BE2C (cell line): ENCODE data around the gene GRID1.
A peak's percentile ranks its signal among the peaks of the same experiment; 100 is the strongest.

ENCODE experiments used
- DNase-seq: peaks from one replicate; pipeline ENCODE4 v3.0.0-alpha.2; 2020
- H3K27me3 ChIP-seq: fragments of 250-450 bp; sonication (Bioruptor Pico); 2 replicates; pipeline ENCODE4 v1.5.1; 2020; ENCODE audit warnings: mild to moderate bottlenecking
- H3K36me3 ChIP-seq: fragments of 250-450 bp; sonication (Bioruptor Pico); 2 replicates; pipeline ENCODE4 v1.5.1; 2020; ENCODE audit warnings: mild to moderate bottlenecking
- H3K4me1 ChIP-seq: fragments of 250-450 bp; sonication (Bioruptor Pico); 2 replicates; pipeline ENCODE4 v1.5.1; 2020
- H3K4me3 ChIP-seq: 2 replicates; pipeline ENCODE4 v1.5.1; 2011; ENCODE audit warnings: low read depth, low read length
- H3K9me3 ChIP-seq: fragments of 250-450 bp; sonication (Bioruptor Pico); 2 replicates; pipeline ENCODE4 v1.5.1; 2020
- CTCF ChIP-seq: IDR thresholded peaks from 2 replicates; pipeline ENCODE4 v1.5.1; 2012; ENCODE audit warnings: mild to moderate bottlenecking, low read depth, low read length

Gene GRID1

DNA sequence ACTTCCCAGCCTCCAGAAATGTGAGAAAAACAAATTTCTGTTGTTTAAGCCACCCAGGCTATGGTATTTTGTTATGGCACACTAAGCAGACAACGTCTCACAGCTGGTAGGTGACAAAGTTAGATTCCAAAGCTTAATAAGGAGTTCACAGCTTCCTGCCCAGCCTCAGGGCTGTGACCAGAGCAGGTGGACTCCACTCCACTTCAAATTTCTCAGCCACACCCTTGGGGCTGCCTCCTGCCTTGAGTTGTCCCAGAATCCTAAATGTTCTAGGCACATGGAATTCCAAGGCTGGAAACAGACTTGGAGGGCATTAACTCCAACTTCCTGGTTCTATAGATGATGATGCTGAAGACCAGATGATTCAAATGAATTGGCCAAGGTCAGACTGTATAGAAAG lies 310.7 kb downstream of the GRID1 start:
- H3K9me3 ChIP-seq: no peaks in the 10 kb centered on the region
- no peak overlapping the region for H3K4me3 ChIP-seq
- DNase-seq: no peak
- no peaks in the 10 kb centered on the region for H3K36me3 ChIP-seq
- no peaks in the 10 kb centered on the region for H3K27me3 ChIP-seq
- H3K4me1 ChIP-seq: no peaks in the 10 kb centered on the region
- TF ChIP-seq CTCF: no peak

- H3K36me3 ChIP-seq: peaks cover 5% of the 10 kb centered on the region; the same call in 1 of the 2 replicates
- TF ChIP-seq CTCF: no peak
- no peak for DNase-seq
- no peaks in the 10 kb centered on the region for H3K27me3 ChIP-seq
- H3K4me1 ChIP-seq: peaks cover 9% of the 10 kb centered on the region
- H3K4me3 ChIP-seq: no peak overlapping the region
- no peaks in the 10 kb centered on the region for H3K9me3 ChIP-seq
Measured at GRCh38 chr10:86053675-86054074, 312.9 kb downstream of the GRID1 start.

- Histone ChIP-seq H3K36me3 (peaks cover 5% of the 10 kb centered on the region; the same call in 1 of the 2 replicates), H3K27me3 (no peaks in the 10 kb centered on the region), H3K4me1 (peaks cover 12% of the 10 kb centered on the region), H3K9me3 (no peaks in the 10 kb centered on the region), H3K4me3 (no peak overlapping the region)
- no peak for TF ChIP-seq CTCF
- no peak for DNase-seq
Measured at GRCh38 chr10:86051586-86051985, 315.0 kb downstream of the GRID1 start.

GRCh38 chr10:86049442-86049841 lies 317.2 kb downstream of the GRID1 start:
- Histone ChIP-seq H3K27me3 (no peaks in the 10 kb centered on the region), H3K9me3 (no peaks in the 10 kb centered on the region), H3K4me3 (no peak overlapping the region), H3K4me1 (peaks cover 12% of the 10 kb centered on the region), H3K36me3 (peaks cover 5% of the 10 kb centered on the region; the same call in 1 of the 2 replicates)
- peak; percentile 35 for DNase-seq
- TF ChIP-seq CTCF: no peak

- TF ChIP-seq CTCF: no peak
- H3K4me3 ChIP-seq: no peak overlapping the region
- DNase-seq: no peak
- peaks cover 5% of the 10 kb centered on the region; the same call in 1 of the 2 replicates for H3K36me3 ChIP-seq
- no peaks in the 10 kb centered on the region for H3K9me3 ChIP-seq
- H3K4me1 ChIP-seq: peaks cover 14% of the 10 kb centered on the region
- no peaks in the 10 kb centered on the region for H3K27me3 ChIP-seq
Measured at GRCh38 chr10:86048973-86049372, 317.6 kb downstream of the GRID1 start.

GRCh38 chr10:86048571-86048970 lies 318.0 kb downstream of the GRID1 start:
- no peak for TF ChIP-seq CTCF
- Histone ChIP-seq H3K9me3 (no peaks in the 10 kb centered on the region), H3K36me3 (peaks cover 5% of the 10 kb centered on the region; the same call in 1 of the 2 replicates), H3K4me1 (peaks cover 18% of the 10 kb centered on the region), H3K4me3 (no peak overlapping the region), H3K27me3 (no peaks in the 10 kb centered on the region)
- no peak for DNase-seq
